Retinal pigment epithelial cell (primary cell): ENCODE results near the gene RFPL4AL1.
"Not testable (repeated sequence)": the region's sequence is repeated elsewhere in the genome, so short reads cannot be mapped to it uniquely, and the experiment has no call there.

ENCODE experiments used
- DNase-seq: peaks from one replicate; pipeline ENCODE4 v3.0.0-alpha.2; 2010; ENCODE audit warnings: low read depth
- H3K4me3 ChIP-seq: 2 replicates; pipeline ENCODE4 v1.5.1; 2011; ENCODE audit warnings: mild to moderate bottlenecking, low read length, control low read depth, moderate library complexity
- TF ChIP-seq, protein P1 (sequence below): conservative IDR thresholded peaks from 2 replicates; pipeline ENCODE4 v1.5.1; 2011; ENCODE audit warnings: low read depth, low read length, control low read depth, inconsistent platforms

The RFPL4AL1 gene

DNA sequence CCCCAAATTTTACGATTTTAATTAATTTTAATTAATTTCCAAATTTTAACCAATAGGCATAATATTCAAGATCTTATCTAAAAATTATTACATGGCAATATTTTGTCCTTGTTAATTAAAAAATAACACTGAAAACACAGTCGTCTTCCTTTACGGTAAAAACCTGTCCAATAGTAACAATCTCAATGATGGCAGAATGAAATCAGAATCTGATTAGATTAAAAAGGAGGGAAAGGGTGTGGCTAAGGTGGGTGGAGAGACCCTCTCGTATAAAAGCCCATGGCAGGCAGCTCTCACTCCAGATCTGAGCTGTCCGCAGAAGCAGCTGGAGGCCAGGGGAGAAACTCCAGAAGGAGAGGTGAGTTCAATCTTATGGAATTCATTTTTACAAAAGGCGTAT is at the start of gene RFPL4AL1:
Gene RFPL4AL1, plus strand, starts transcription at position 301 of the 400 bp plus-strand sequence. CDS start 2,687 bp downstream, outside the sequence.
- not testable (repeated sequence) for H3K4me3 ChIP-seq, DNase-seq

DNA sequence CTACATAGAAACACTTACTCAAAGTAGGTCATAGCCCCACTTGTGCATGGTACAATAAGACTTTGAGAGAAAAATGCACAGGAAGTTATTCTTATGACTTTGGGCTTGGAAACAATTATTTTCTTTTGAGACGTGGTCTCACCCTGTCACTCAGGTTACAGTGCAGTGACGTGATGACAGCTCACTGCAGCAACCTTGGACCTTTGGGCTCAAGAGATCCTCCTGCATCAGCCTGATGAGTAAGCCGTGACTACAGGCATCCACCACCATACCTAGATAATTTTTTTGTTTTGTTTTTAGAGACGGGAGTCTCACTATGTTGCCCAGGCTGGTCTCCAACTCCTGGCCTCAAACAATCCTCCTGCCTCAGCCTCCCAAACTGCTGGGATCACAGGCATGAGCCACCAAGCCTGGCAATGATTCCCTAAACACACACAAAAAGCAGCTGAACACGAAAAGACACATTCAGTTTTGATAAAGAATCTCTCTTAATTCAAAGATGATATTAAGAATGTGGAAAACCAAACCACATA is 48.6 kb upstream of the RFPL4AL1 start:
- DNase-seq, result no peak
- TF ChIP-seq, protein P1, sequence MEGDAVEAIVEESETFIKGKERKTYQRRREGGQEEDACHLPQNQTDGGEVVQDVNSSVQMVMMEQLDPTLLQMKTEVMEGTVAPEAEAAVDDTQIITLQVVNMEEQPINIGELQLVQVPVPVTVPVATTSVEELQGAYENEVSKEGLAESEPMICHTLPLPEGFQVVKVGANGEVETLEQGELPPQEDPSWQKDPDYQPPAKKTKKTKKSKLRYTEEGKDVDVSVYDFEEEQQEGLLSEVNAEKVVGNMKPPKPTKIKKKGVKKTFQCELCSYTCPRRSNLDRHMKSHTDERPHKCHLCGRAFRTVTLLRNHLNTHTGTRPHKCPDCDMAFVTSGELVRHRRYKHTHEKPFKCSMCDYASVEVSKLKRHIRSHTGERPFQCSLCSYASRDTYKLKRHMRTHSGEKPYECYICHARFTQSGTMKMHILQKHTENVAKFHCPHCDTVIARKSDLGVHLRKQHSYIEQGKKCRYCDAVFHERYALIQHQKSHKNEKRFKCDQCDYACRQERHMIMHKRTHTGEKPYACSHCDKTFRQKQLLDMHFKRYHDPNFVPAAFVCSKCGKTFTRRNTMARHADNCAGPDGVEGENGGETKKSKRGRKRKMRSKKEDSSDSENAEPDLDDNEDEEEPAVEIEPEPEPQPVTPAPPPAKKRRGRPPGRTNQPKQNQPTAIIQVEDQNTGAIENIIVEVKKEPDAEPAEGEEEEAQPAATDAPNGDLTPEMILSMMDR, result no peak
- H3K4me3 ChIP-seq, result no peak overlapping the region

GRCh38 chr19:55720801-55721200 is 48.1 kb upstream of the RFPL4AL1 start:
- TF ChIP-seq, protein P1, result no peak
- no peak overlapping the region for H3K4me3 ChIP-seq
- DNase-seq, result no peak

DNA sequence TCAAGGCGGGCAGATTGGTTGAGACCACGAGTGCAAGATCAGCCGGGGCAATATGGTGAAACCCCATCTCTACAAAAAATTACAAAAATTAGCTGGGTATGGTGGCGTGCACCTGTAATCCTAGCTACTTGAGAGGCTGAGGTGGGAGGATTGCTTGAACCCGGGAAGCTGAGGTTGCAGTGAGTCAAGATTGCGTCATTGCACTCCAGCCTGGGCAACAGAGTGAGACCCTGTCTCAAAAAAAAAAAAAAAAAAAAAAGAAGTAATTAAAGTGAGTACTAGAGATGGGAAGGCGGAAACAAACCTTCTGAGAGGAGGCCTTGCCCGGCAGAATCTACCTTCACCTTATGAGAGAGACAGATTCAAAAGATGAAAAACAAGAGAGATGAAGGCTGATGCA is 45.4 kb upstream of the RFPL4AL1 start:
- no peak overlapping the region for H3K4me3 ChIP-seq
- TF ChIP-seq, protein P1, result no peak
- no peak for DNase-seq

- not testable (repeated sequence) for DNase-seq, H3K4me3 ChIP-seq
These were observed 38.5 kb upstream of the RFPL4AL1 start for GRCh38 chr19:55730378-55730777.

DNA sequence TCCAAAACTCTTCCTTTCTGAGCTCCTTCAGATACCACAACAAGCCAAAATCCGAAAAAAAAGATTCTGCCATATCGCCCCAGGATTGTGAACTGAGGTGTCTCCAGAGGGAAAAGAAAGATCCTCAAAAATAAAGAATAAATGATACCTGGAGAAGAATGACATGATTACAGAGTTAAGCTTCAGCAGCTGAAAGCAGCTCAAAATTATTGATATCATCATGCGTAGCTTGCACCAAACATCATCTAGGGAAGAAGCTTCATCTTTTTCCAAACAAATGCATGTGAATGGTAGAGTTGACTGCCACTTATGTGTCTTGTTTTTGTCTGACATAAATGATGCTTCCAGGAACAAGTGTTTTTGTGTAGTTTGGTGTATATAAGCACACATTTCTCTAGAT is 30.6 kb upstream of the RFPL4AL1 start, which contains the start of gene NLRP9:
Gene NLRP9, minus strand, starts transcription at position 101 of the 400 bp plus-strand sequence. Its CDS starts 28 bp downstream, at position 73.
- TF ChIP-seq, protein P1, result no peak
- no peak for DNase-seq
- H3K4me3 ChIP-seq, result no peak within 1 kb of the TSS

GRCh38 chr19:55750715-55751114 is 18.2 kb upstream of the RFPL4AL1 start:
- DNase-seq, result no peak
- TF ChIP-seq, protein P1, result no peak
- H3K4me3 ChIP-seq, result no peak overlapping the region

- H3K4me3 ChIP-seq, result no peak overlapping the region
- TF ChIP-seq, protein P1, result no peak
- DNase-seq, result no peak
These were observed 15.5 kb upstream of the RFPL4AL1 start for GRCh38 chr19:55753401-55753800.

- DNase-seq, result not testable (repeated sequence)
These were observed 12.1 kb upstream of the RFPL4AL1 start for GRCh38 chr19:55756808-55757207.

GRCh38 chr19:55758797-55759196 is 10.1 kb upstream of the RFPL4AL1 start, which contains the start of gene RFPL4A:
Gene RFPL4A (plus strand): TSS chr19:55759097. CDS start chr19:55761801, 2,704 bp downstream.
- not testable (repeated sequence) for H3K4me3 ChIP-seq, DNase-seq

More at GRCh38 chr19:55756808-55757207, 12.1 kb upstream of the RFPL4AL1 start:
- H3K4me3 ChIP-seq, result not testable (repeated sequence)
